Smooth muscle cell (in vitro differentiated cells): ENCODE results near the gene HHLA2. TPM values are rescaled to one million over a fixed set of nuclear protein-coding genes. Genes with fewer than 3 reads are reported as not detected.

ENCODE experiments used
- DNase-seq: peaks from one replicate; lab custom pipeline; 2025; ENCODE audit not compliant: unreplicated experiment; lab: John Stamatoyannopoulos, UW
- H2AFZ ChIP-seq: fragments of 200-600 bp; sonication (generic); 2 replicates; pipeline ENCODE4 v1.6.0; 2016; ENCODE audit warnings: antibody characterized with exemption, low read depth, mild to moderate bottlenecking
- H3F3A ChIP-seq: fragments of 200-600 bp; sonication (generic); 2 replicates; pipeline ENCODE4 v1.6.0; 2017; ENCODE audit warnings: antibody characterized with exemption, low read depth
- H3K27ac ChIP-seq: fragments of 200-600 bp; sonication (generic); 2 replicates; pipeline ENCODE4 v1.5.1; 2016; ENCODE audit warnings: low read depth, mild to moderate bottlenecking
- H3K27me3 ChIP-seq: fragments of 200-600 bp; sonication (generic); 2 replicates; pipeline ENCODE4 v1.6.1; 2016; ENCODE audit warnings: low read depth, mild to moderate bottlenecking
- H3K36me3 ChIP-seq: fragments of 200-600 bp; sonication (generic); 2 replicates; pipeline ENCODE4 v1.5.1; 2016; ENCODE audit warnings: low read depth
- H3K4me1 ChIP-seq: fragments of 200-600 bp; sonication (generic); 2 replicates; pipeline ENCODE4 v1.5.1; 2016; ENCODE audit warnings: low read depth
- H3K4me2 ChIP-seq: fragments of 200-600 bp; sonication (generic); 2 replicates; pipeline ENCODE4 v1.6.0; 2016; ENCODE audit warnings: mild to moderate bottlenecking
- H3K4me3 ChIP-seq: fragments of 200-600 bp; sonication (generic); 2 replicates; pipeline ENCODE4 v1.5.1; 2016; ENCODE audit warnings: mild to moderate bottlenecking
- H3K79me2 ChIP-seq: fragments of 200-600 bp; sonication (generic); 2 replicates; pipeline ENCODE4 v1.6.0; 2016; ENCODE audit warnings: low read depth, mild to moderate bottlenecking
- H3K9ac ChIP-seq: fragments of 200-600 bp; sonication (generic); 2 replicates; pipeline ENCODE4 v1.6.0; 2016; ENCODE audit warnings: low read depth
- H3K9me3 ChIP-seq: fragments of 200-600 bp; sonication (generic); replicated peaks from 2 replicates; pipeline ENCODE4 v1.5.1; 2016; ENCODE audit warnings: low read depth
- H4K20me1 ChIP-seq: fragments of 200-600 bp; sonication (generic); 2 replicates; pipeline ENCODE4 v1.6.0; 2016; ENCODE audit warnings: low read depth
- WGBS: methylation state at CpG from one replicate; pipeline ENCODE4 v1.1.7; 2016; ENCODE audit warnings: low lambda C conversion rate; 5-methylcytosine and 5-hydroxymethylcytosine counted together
- polyA plus RNA-seq: library from polyadenylated mRNA; unstranded; fragments of >200 nt; fragmentation: Nextera tagmentation; extraction: Ambion mirVana; gene quantifications from 2 replicates; pipeline ENCODE4 v1.2.1, GENCODE V29; 2016
- total RNA-seq: library from RNA; depleted of rRNA; stranded (reverse); fragments of >200 nt; gene quantifications from 2 replicates; pipeline ENCODE4 v1.2.3, GENCODE V29; 2014
- TF ChIP-seq, protein P1 (sequence below): fragments of 200-600 bp; sonication (generic); IDR thresholded peaks from 2 replicates; pipeline ENCODE4 v1.5.1; 2017; ENCODE audit warnings: borderline replicate concordance, mild to moderate bottlenecking, antibody characterized with exemption; ENCODE audit not compliant: insufficient read depth, poor library complexity, severe bottlenecking

Gene HHLA2, protein sequence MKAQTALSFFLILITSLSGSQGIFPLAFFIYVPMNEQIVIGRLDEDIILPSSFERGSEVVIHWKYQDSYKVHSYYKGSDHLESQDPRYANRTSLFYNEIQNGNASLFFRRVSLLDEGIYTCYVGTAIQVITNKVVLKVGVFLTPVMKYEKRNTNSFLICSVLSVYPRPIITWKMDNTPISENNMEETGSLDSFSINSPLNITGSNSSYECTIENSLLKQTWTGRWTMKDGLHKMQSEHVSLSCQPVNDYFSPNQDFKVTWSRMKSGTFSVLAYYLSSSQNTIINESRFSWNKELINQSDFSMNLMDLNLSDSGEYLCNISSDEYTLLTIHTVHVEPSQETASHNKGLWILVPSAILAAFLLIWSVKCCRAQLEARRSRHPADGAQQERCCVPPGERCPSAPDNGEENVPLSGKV
- not detected in 2 replicates for total RNA-seq
- not detected in 2 replicates for polyA plus RNA-seq

DNA sequence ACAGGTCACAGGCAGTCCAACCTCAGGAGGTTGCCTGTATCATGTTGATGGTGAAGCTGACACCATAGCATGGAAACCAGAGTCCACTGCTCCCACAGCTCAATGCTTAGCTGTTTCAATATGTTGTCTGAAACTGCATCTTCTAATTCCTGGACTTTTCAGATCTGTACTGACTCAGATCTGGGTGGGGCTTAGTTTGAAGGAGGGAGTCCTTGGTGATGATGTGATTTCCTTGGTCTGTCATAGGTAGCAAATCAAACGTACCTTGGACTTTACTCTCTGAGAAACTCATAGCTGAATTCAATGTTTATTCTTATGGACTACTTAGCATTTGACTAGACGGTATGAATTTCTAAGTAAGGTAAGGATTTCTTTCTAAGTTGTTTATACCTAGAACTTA is at the start of gene HHLA2:
Gene HHLA2 (plus strand): TSS at position 310 of the 400 bp plus-strand sequence. CDS start 55,266 bp downstream, outside the sequence.
- Histone ChIP-seq H3K4me3 (peak within 1 kb of the TSS; percentile 35), H4K20me1 (no peaks in the 10 kb centered on the region), H3K79me2 (no peaks in the 10 kb centered on the region), H3K27me3 (no peaks in the 10 kb centered on the region), H3F3A (no peaks in the 10 kb centered on the region), H3K9me3 (no peaks in the 10 kb centered on the region), H2AFZ (no peak within 1 kb of the TSS), H3K27ac (no peak within 1 kb of the TSS), H3K9ac (no peak within 1 kb of the TSS), H3K36me3 (no peaks in the 10 kb centered on the region), H3K4me2 (no peak within 1 kb of the TSS), H3K4me1 (no peaks in the 10 kb centered on the region)
- WGBS, result 91% methylated on average over 2 of the region's 2 CpGs
- DNase-seq, result no peak
- TF ChIP-seq, protein P1, sequence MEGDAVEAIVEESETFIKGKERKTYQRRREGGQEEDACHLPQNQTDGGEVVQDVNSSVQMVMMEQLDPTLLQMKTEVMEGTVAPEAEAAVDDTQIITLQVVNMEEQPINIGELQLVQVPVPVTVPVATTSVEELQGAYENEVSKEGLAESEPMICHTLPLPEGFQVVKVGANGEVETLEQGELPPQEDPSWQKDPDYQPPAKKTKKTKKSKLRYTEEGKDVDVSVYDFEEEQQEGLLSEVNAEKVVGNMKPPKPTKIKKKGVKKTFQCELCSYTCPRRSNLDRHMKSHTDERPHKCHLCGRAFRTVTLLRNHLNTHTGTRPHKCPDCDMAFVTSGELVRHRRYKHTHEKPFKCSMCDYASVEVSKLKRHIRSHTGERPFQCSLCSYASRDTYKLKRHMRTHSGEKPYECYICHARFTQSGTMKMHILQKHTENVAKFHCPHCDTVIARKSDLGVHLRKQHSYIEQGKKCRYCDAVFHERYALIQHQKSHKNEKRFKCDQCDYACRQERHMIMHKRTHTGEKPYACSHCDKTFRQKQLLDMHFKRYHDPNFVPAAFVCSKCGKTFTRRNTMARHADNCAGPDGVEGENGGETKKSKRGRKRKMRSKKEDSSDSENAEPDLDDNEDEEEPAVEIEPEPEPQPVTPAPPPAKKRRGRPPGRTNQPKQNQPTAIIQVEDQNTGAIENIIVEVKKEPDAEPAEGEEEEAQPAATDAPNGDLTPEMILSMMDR, result no peak

- Histone ChIP-seq H3K79me2 (no peaks in the 10 kb centered on the region), H3K4me3 (no peak overlapping the region), H3K9me3 (no peaks in the 10 kb centered on the region), H3K27me3 (no peaks in the 10 kb centered on the region), H3K4me2 (no peak overlapping the region), H3K36me3 (no peaks in the 10 kb centered on the region), H3K9ac (no peak overlapping the region), H3K4me1 (no peaks in the 10 kb centered on the region), H3K27ac (no peak overlapping the region), H4K20me1 (no peaks in the 10 kb centered on the region), H3F3A (no peaks in the 10 kb centered on the region), H2AFZ (no peak overlapping the region)
- TF ChIP-seq, protein P1, result no peak
- 77% methylated on average over 2 of the region's 2 CpGs for WGBS
- no peak for DNase-seq
These were observed 45.7 kb upstream of the HHLA2 start for GRCh38 chr3:108250626-108251025.

GRCh38 chr3:108251265-108251664 is 45.1 kb upstream of the HHLA2 start:
- Histone ChIP-seq H3K27ac (no peak overlapping the region), H3K36me3 (no peaks in the 10 kb centered on the region), H3K4me1 (no peaks in the 10 kb centered on the region), H3K4me3 (no peak overlapping the region), H3F3A (no peaks in the 10 kb centered on the region), H3K9ac (no peak overlapping the region), H3K9me3 (no peaks in the 10 kb centered on the region), H3K79me2 (no peaks in the 10 kb centered on the region), H3K4me2 (no peak overlapping the region), H4K20me1 (no peaks in the 10 kb centered on the region), H2AFZ (no peak overlapping the region), H3K27me3 (no peaks in the 10 kb centered on the region)
- TF ChIP-seq, protein P1, result no peak
- WGBS, result 96% methylated on average over 4 of the region's 4 CpGs
- no peak for DNase-seq
